ENCODE data around the gene IFNA5.

The IFNA5 gene

DNA sequence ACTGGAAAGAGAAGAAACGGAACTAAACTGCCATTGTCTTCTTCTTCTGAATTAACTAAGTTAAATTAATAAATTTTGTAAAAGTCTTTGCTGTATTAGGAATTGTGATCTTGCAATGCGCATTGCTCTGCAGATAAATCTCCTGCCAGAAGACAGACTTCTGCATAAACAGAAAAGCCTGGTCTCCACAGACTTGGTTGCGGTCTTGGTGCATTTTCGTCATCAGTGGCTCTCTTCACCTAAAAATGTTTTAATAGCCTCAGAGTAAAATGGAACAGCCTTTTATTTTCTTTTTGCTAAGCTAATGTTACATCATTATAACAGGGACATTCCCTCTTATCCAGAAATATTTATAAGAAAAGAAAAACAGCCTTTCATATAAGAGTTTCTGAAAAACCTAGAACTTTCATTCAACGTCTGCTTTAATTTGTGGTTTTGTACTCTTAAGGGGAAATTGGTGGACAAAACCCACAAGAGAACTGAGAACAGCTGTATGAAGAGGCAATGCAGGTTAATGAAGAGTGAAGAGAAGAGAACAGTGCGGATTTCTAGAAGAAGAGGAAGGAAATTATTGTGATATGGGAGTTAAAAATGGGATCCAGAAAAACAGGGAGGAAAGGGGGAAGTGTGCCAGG, 10.1 kb downstream of the IFNA5 start:
- Histone ChIP-seq H3K4me1 (ENCODE audit: control insufficient read depth in 2 of 2, insufficient read depth in 2 of 2, low read length in 2 of 2) (no peaks in the 10 kb centered on the region), H3K27ac (ENCODE audit: low read depth in 2 of 2, low read length in 2 of 2) (no peak overlapping the region), H3K27me3 (ENCODE audit: control insufficient read depth in 2 of 2, insufficient read depth in 2 of 2, low read length in 2 of 2) (no peaks in the 10 kb centered on the region), H3K36me3 (ENCODE audit: control insufficient read depth in 2 of 2, insufficient read depth in 2 of 2, low read length in 2 of 2) (no peaks in the 10 kb centered on the region), H3K9ac (ENCODE audit: low read depth in 1 of 2, low read length in 2 of 2) (no peak overlapping the region), H3K4me3 (ENCODE audit: low read length in 2 of 2) (no peak overlapping the region), H3K9me3 (ENCODE audit: control insufficient read depth in 2 of 2, low read length in 2 of 2) (no peaks in the 10 kb centered on the region)

DNA sequence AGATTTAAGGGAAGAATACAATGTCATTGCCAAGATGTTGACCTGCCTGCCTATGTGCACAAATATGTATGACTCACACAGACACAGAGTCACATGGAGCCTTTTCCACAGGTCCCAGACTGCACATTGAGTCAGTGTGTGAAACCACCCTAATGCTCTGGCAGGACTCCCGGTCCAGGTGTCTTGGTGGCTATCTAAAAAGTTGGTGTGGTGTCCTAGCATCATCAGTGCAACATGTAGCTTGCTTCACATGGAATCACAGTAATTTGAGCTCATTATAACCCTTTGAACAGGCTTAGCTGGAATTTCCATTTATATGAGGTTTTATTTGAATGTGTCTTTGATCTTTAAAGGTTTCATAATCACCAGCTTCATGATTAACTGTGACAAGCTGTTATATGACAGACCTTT, 10.7 kb downstream of the IFNA5 start:
- Histone ChIP-seq H3K4me1 (ENCODE audit: control insufficient read depth in 2 of 2, insufficient read depth in 2 of 2, low read length in 2 of 2) (no peaks in the 10 kb centered on the region), H3K27ac (ENCODE audit: low read depth in 2 of 2, low read length in 2 of 2) (no peak overlapping the region), H3K36me3 (ENCODE audit: control insufficient read depth in 2 of 2, insufficient read depth in 2 of 2, low read length in 2 of 2) (no peaks in the 10 kb centered on the region), H3K27me3 (ENCODE audit: control insufficient read depth in 2 of 2, insufficient read depth in 2 of 2, low read length in 2 of 2) (no peaks in the 10 kb centered on the region), H3K4me3 (ENCODE audit: low read length in 2 of 2) (no peak overlapping the region), H3K9me3 (ENCODE audit: control insufficient read depth in 2 of 2, low read length in 2 of 2) (no peaks in the 10 kb centered on the region), H3K9ac (ENCODE audit: low read depth in 1 of 2, low read length in 2 of 2) (no peak overlapping the region)

- no peak overlapping the region for H3K9ac ChIP-seq (ENCODE audit: low read depth in 1 of 2, low read length in 2 of 2)
Observed at GRCh38 chr9:21289848-21290247, 15.3 kb downstream of the IFNA5 start.

GRCh38 chr9:21287280-21287679, 17.8 kb downstream of the IFNA5 start:
- Histone ChIP-seq H3K36me3 (ENCODE audit: control insufficient read depth in 2 of 2, insufficient read depth in 2 of 2, low read length in 2 of 2) (no peaks in the 10 kb centered on the region), H3K9me3 (ENCODE audit: control insufficient read depth in 2 of 2, low read length in 2 of 2) (no peaks in the 10 kb centered on the region), H3K27me3 (ENCODE audit: control insufficient read depth in 2 of 2, insufficient read depth in 2 of 2, low read length in 2 of 2) (no peaks in the 10 kb centered on the region), H3K4me1 (ENCODE audit: control insufficient read depth in 2 of 2, insufficient read depth in 2 of 2, low read length in 2 of 2) (no peaks in the 10 kb centered on the region), H3K9ac (ENCODE audit: low read depth in 1 of 2, low read length in 2 of 2) (no peak overlapping the region), H3K4me3 (ENCODE audit: low read length in 2 of 2) (no peak overlapping the region), H3K27ac (ENCODE audit: low read depth in 2 of 2, low read length in 2 of 2) (no peak overlapping the region)

More at GRCh38 chr9:21289848-21290247, 15.3 kb downstream of the IFNA5 start:
- H3K4me3 ChIP-seq (ENCODE audit: low read length in 2 of 2) = no peak overlapping the region
- no peaks in the 10 kb centered on the region for H3K27me3 ChIP-seq (ENCODE audit: control insufficient read depth in 2 of 2, insufficient read depth in 2 of 2, low read length in 2 of 2)
- H3K4me1 ChIP-seq (ENCODE audit: control insufficient read depth in 2 of 2, insufficient read depth in 2 of 2, low read length in 2 of 2) = no peaks in the 10 kb centered on the region
- no peaks in the 10 kb centered on the region for H3K36me3 ChIP-seq (ENCODE audit: control insufficient read depth in 2 of 2, insufficient read depth in 2 of 2, low read length in 2 of 2)
- no peak overlapping the region for H3K27ac ChIP-seq (ENCODE audit: low read depth in 2 of 2, low read length in 2 of 2)
- H3K9me3 ChIP-seq (ENCODE audit: control insufficient read depth in 2 of 2, low read length in 2 of 2) = no peaks in the 10 kb centered on the region

GRCh38 chr9:21286659-21287058, 18.5 kb downstream of the IFNA5 start:
- Histone ChIP-seq H3K4me1 (ENCODE audit: control insufficient read depth in 2 of 2, insufficient read depth in 2 of 2, low read length in 2 of 2) (no peaks in the 10 kb centered on the region), H3K27me3 (ENCODE audit: control insufficient read depth in 2 of 2, insufficient read depth in 2 of 2, low read length in 2 of 2) (no peaks in the 10 kb centered on the region), H3K9ac (ENCODE audit: low read depth in 1 of 2, low read length in 2 of 2) (no peak overlapping the region), H3K36me3 (ENCODE audit: control insufficient read depth in 2 of 2, insufficient read depth in 2 of 2, low read length in 2 of 2) (no peaks in the 10 kb centered on the region), H3K4me3 (ENCODE audit: low read length in 2 of 2) (no peak overlapping the region), H3K27ac (ENCODE audit: low read depth in 2 of 2, low read length in 2 of 2) (no peak overlapping the region), H3K9me3 (ENCODE audit: control insufficient read depth in 2 of 2, low read length in 2 of 2) (no peaks in the 10 kb centered on the region)

DNA sequence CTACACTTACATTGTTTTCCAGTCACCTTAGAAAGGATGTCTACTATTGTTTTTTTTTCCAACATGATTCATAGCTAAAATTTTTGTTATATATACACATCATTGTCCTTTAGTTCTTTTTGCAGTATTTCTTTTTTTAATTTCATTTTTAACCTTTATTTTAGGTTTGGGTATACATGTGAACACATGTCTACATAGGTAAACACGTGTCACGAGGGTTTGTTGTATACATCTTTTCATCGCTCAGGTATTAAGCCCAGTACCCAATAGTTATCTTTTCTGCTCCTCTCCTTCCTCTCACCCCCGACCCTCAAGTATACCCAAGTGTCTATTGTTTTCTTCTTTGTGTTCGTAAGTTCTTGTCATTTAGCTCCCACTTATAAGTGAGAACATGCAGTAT, 19.0 kb downstream of the IFNA5 start:
- Histone ChIP-seq H3K9ac (ENCODE audit: low read depth in 1 of 2, low read length in 2 of 2) (no peak overlapping the region), H3K36me3 (ENCODE audit: control insufficient read depth in 2 of 2, insufficient read depth in 2 of 2, low read length in 2 of 2) (no peaks in the 10 kb centered on the region), H3K4me3 (ENCODE audit: low read length in 2 of 2) (no peak overlapping the region), H3K9me3 (ENCODE audit: control insufficient read depth in 2 of 2, low read length in 2 of 2) (no peaks in the 10 kb centered on the region), H3K27me3 (ENCODE audit: control insufficient read depth in 2 of 2, insufficient read depth in 2 of 2, low read length in 2 of 2) (no peaks in the 10 kb centered on the region), H3K27ac (ENCODE audit: low read depth in 2 of 2, low read length in 2 of 2) (no peak overlapping the region), H3K4me1 (ENCODE audit: control insufficient read depth in 2 of 2, insufficient read depth in 2 of 2, low read length in 2 of 2) (no peaks in the 10 kb centered on the region)

DNA sequence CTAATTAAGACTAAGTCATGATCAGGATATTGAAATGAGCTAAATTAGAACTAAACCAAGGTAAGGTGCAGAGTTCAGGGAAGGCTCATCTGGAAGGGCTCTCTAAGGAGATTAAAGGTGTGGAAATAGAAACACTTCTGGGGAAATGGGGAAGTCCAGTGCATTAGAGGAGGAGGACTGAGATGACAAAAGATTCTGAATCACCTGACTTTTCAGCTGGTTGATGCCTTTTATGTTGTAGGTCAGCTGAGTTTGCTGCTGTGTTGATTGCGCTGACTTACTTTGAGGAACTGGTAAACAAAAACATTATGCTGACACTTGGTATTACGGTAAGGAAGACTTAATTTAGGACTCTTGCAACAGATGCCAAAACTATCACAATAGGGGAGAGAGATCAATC, 23.8 kb downstream of the IFNA5 start:
- H3K27me3 ChIP-seq (ENCODE audit: control insufficient read depth in 2 of 2, insufficient read depth in 2 of 2, low read length in 2 of 2) = no peaks in the 10 kb centered on the region
- no peaks in the 10 kb centered on the region for H3K4me1 ChIP-seq (ENCODE audit: control insufficient read depth in 2 of 2, insufficient read depth in 2 of 2, low read length in 2 of 2)
- H3K27ac ChIP-seq (ENCODE audit: low read depth in 2 of 2, low read length in 2 of 2) = no peak overlapping the region
- no peaks in the 10 kb centered on the region for H3K36me3 ChIP-seq (ENCODE audit: control insufficient read depth in 2 of 2, insufficient read depth in 2 of 2, low read length in 2 of 2)
- no peak overlapping the region for H3K4me3 ChIP-seq (ENCODE audit: low read length in 2 of 2)
- H3K9me3 ChIP-seq (ENCODE audit: control insufficient read depth in 2 of 2, low read length in 2 of 2) = no peaks in the 10 kb centered on the region
- no peak overlapping the region for H3K9ac ChIP-seq (ENCODE audit: low read depth in 1 of 2, low read length in 2 of 2)

DNA sequence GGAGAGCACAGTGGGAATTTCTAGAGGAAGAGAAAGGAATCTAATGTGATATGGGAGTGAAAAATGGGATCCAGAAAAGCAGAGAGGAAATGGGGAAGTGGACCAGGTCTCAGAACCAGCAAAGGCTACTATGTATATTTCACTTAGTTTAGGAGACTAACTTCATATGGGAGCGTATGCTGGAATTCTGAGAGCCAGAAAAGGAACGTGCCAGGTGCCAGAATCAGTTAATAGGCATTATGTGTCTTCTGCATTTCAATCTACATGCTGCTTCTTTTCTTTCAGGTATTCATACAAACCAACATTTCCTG, 36.8 kb downstream of the IFNA5 start:
- Histone ChIP-seq H3K4me1 (ENCODE audit: control insufficient read depth in 2 of 2, insufficient read depth in 2 of 2, low read length in 2 of 2) (no peaks in the 10 kb centered on the region), H3K27ac (ENCODE audit: low read depth in 2 of 2, low read length in 2 of 2) (no peak overlapping the region), H3K9me3 (ENCODE audit: control insufficient read depth in 2 of 2, low read length in 2 of 2) (no peaks in the 10 kb centered on the region), H3K4me3 (ENCODE audit: low read length in 2 of 2) (no peak overlapping the region), H3K36me3 (ENCODE audit: control insufficient read depth in 2 of 2, insufficient read depth in 2 of 2, low read length in 2 of 2) (no peaks in the 10 kb centered on the region), H3K27me3 (ENCODE audit: control insufficient read depth in 2 of 2, insufficient read depth in 2 of 2, low read length in 2 of 2) (no peaks in the 10 kb centered on the region), H3K9ac (ENCODE audit: low read depth in 1 of 2, low read length in 2 of 2) (no peak overlapping the region)

- Histone ChIP-seq H3K36me3 (ENCODE audit: control insufficient read depth in 2 of 2, insufficient read depth in 2 of 2, low read length in 2 of 2) (no peaks in the 10 kb centered on the region), H3K27me3 (ENCODE audit: control insufficient read depth in 2 of 2, insufficient read depth in 2 of 2, low read length in 2 of 2) (no peaks in the 10 kb centered on the region), H3K9me3 (ENCODE audit: control insufficient read depth in 2 of 2, low read length in 2 of 2) (no peaks in the 10 kb centered on the region), H3K4me3 (ENCODE audit: low read length in 2 of 2) (no peak overlapping the region), H3K4me1 (ENCODE audit: control insufficient read depth in 2 of 2, insufficient read depth in 2 of 2, low read length in 2 of 2) (no peaks in the 10 kb centered on the region), H3K27ac (ENCODE audit: low read depth in 2 of 2, low read length in 2 of 2) (no peak overlapping the region), H3K9ac (ENCODE audit: low read depth in 1 of 2, low read length in 2 of 2) (no peak overlapping the region)
Observed at GRCh38 chr9:21267485-21268346, 37.4 kb downstream of the IFNA5 start.

DNA sequence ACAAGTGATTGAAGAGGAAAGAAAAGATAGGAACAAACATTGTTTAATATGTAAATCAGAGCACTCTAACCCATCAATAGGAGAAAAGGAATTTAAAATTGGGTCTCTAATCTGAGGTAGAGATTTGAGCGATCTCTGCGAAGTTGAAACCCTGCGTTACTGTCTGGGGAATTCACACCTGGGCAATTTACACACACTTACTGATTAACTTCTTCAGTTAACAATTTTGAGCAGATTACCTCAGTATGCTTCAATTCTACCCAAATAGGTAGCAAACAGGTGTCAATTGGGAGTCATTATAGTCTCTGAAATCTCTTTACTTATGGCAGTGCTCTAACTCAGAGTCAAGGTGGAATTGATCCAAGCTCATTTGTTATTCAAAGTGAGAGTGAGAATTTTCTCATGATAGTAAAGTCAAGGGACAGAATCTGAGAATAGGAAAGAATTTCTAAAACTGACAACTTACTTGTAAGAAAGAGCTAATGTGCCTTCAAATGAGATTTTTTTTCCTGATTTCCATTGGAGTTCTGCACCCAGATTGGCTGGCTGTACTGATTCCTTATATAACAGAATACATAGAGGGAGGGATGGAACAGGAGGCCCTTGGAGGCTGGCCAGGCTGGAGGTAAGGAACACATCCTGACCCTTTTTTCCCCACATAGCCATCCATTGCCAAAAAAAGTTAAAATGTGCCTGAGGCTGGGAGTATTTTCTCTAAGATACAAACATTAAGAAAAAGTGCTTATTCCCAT, 38.2 kb downstream of the IFNA5 start:
- H3K4me3 ChIP-seq (ENCODE audit: low read length in 2 of 2) = no peak overlapping the region

More for the DNA sequence above, 38.2 kb downstream of the IFNA5 start:
- Histone ChIP-seq H3K36me3 (ENCODE audit: control insufficient read depth in 2 of 2, insufficient read depth in 2 of 2, low read length in 2 of 2) (no peaks in the 10 kb centered on the region), H3K4me1 (ENCODE audit: control insufficient read depth in 2 of 2, insufficient read depth in 2 of 2, low read length in 2 of 2) (no peaks in the 10 kb centered on the region), H3K27me3 (ENCODE audit: control insufficient read depth in 2 of 2, insufficient read depth in 2 of 2, low read length in 2 of 2) (no peaks in the 10 kb centered on the region), H3K9me3 (ENCODE audit: control insufficient read depth in 2 of 2, low read length in 2 of 2) (no peaks in the 10 kb centered on the region), H3K9ac (ENCODE audit: low read depth in 1 of 2, low read length in 2 of 2) (no peak overlapping the region), H3K27ac (ENCODE audit: low read depth in 2 of 2, low read length in 2 of 2) (no peak overlapping the region)

All from mucosa of rectum (tissue), 2 donors.